IMR-90 (cell line): ENCODE measurements around the gene ACSS2. TPM values are rescaled to one million over a fixed set of nuclear protein-coding genes. Genes with fewer than 3 reads are reported as not detected.

ENCODE experiments used
- ATAC-seq: fragments of 200-7000 bp; cut with Tn5 transposase; 2 replicates; pipeline ENCODE4 v1.9.1; 2020; ENCODE audit warnings: low read depth, mild to moderate bottlenecking, moderate library complexity
- BruUV-seq: library from RNA; stranded (reverse); fragments of 400-500 nt; replicated peaks from 2 replicates; lab custom pipeline; 2021; lab: Mats Ljungman, UMichigan
- CTCF ChIA-PET: fragments of 300-600 bp; formaldehyde crosslinking; extraction: SDS; loops from one replicate; lab custom pipeline; 2021; ENCODE audit warnings: antibody characterized with exemption; lab: Yijun Ruan, JAX
- POLR2A ChIA-PET: fragments of 300-600 bp; sonication (Branson Sonifier 250); formaldehyde crosslinking; loops from one replicate; lab custom pipeline; 2022; ENCODE audit warnings: antibody characterized with exemption; ENCODE audit not compliant: unreplicated experiment; lab: Charles Lee
- DNase-seq: peaks from one replicate; pipeline ENCODE4 v3.0.0; 2013
- H2AFZ ChIP-seq: replicated peaks from 2 replicates; pipeline ENCODE3; 2013; ENCODE audit warnings: low read length, mild to moderate bottlenecking; ENCODE audit not compliant: poor library complexity
- H2AK5ac ChIP-seq: 2 replicates; pipeline ENCODE4 v1.6.1; 2013; ENCODE audit warnings: low read depth, low read length, inconsistent platforms
- H2AK9ac ChIP-seq: replicated peaks from 2 replicates; pipeline ENCODE3; 2013; ENCODE audit warnings: mild to moderate bottlenecking, low read depth, low read length, moderate library complexity; ENCODE audit not compliant: poor library complexity
- H2BK120ac ChIP-seq: 2 replicates; pipeline ENCODE4 v1.6.1; 2013; ENCODE audit warnings: low read depth, low read length, inconsistent platforms
- H2BK15ac ChIP-seq: 3 replicates; pipeline ENCODE4 v1.6.1; 2013; ENCODE audit warnings: low read depth, low read length, inconsistent platforms
- H2BK20ac ChIP-seq: 2 replicates; pipeline ENCODE4 v1.6.1; 2013; ENCODE audit warnings: low read depth, mild to moderate bottlenecking, inconsistent platforms, low read length, moderate library complexity
- H2BK5ac ChIP-seq: 2 replicates; pipeline ENCODE4 v1.6.1; 2013; ENCODE audit warnings: mild to moderate bottlenecking, low read depth, low read length, inconsistent platforms; ENCODE audit not compliant: poor library complexity, severe bottlenecking
- H3K14ac ChIP-seq: replicated peaks from 2 replicates; pipeline ENCODE4 v1.6.1; 2013; ENCODE audit warnings: low read depth, low read length, inconsistent platforms
- H3K18ac ChIP-seq: 2 replicates; pipeline ENCODE4 v1.6.1; 2013; ENCODE audit warnings: low read depth, low read length, control low read depth
- H3K23ac ChIP-seq: 2 replicates; pipeline ENCODE4 v1.6.1; 2013; ENCODE audit warnings: low read depth, low read length, inconsistent platforms
- H3K27ac ChIP-seq: 2 replicates; pipeline ENCODE4 v1.5.1; 2013; ENCODE audit warnings: mild to moderate bottlenecking, control low read depth, low read length; ENCODE audit not compliant: insufficient read depth
- H3K27me3 ChIP-seq: 2 replicates; pipeline ENCODE4 v1.6.1; 2013; ENCODE audit warnings: low read length; ENCODE audit not compliant: control insufficient read depth, insufficient read depth
- H3K36me3 ChIP-seq: 2 replicates; pipeline ENCODE4 v1.6.1; 2013; ENCODE audit warnings: low read length, mixed read lengths; ENCODE audit not compliant: control insufficient read depth, insufficient read depth
- H3K4ac ChIP-seq: 2 replicates; pipeline ENCODE4 v1.6.1; 2013; ENCODE audit warnings: low read depth, low read length, inconsistent platforms
- H3K4me1 ChIP-seq: 2 replicates; pipeline ENCODE4 v1.6.1; 2013; ENCODE audit warnings: low read length, mixed read lengths; ENCODE audit not compliant: control insufficient read depth, insufficient read depth
- H3K4me2 ChIP-seq: 2 replicates; pipeline ENCODE4 v1.6.1; 2013; ENCODE audit warnings: low read depth, mild to moderate bottlenecking, control low read depth, low read length, moderate library complexity
- H3K4me3 ChIP-seq: 2 replicates; pipeline ENCODE4 v1.5.1; 2013; ENCODE audit warnings: low read depth, mild to moderate bottlenecking, control low read depth, low read length, moderate library complexity; ENCODE audit not compliant: insufficient read depth
- H3K56ac ChIP-seq: 2 replicates; pipeline ENCODE4 v1.6.1; 2013; ENCODE audit warnings: low read length, inconsistent platforms; ENCODE audit not compliant: insufficient read depth; ENCODE audit errors: extremely low read depth
- H3K79me1 ChIP-seq, 2 experiments: 2 replicates each; pipeline ENCODE4 v1.6.1; 2013; ENCODE audit warnings: low read length in 2 of 2, inconsistent platforms in 1 of 2, low read depth in 1 of 2
- H3K9ac ChIP-seq: 2 replicates; pipeline ENCODE4 v1.6.1; 2013; ENCODE audit warnings: low read depth, low read length, control low read depth
- H3K9me1 ChIP-seq: 2 replicates; pipeline ENCODE4 v1.6.1; 2013; ENCODE audit warnings: low read length, inconsistent platforms; ENCODE audit not compliant: insufficient read depth
- H3K9me3 ChIP-seq: 2 replicates; pipeline ENCODE4 v1.6.1; 2013; ENCODE audit warnings: low read length; ENCODE audit not compliant: control insufficient read depth, insufficient read depth
- H4K20me1 ChIP-seq: 2 replicates; pipeline ENCODE4 v1.6.1; 2013; ENCODE audit warnings: low read length, inconsistent platforms; ENCODE audit not compliant: insufficient read depth
- H4K5ac ChIP-seq: 2 replicates; pipeline ENCODE4 v1.6.1; 2013; ENCODE audit warnings: mild to moderate bottlenecking, low read depth, low read length, control low read depth
- H4K8ac ChIP-seq, 2 experiments: 2 replicates each; pipeline ENCODE4 v1.6.1; 2013; ENCODE audit warnings: low read depth in 2 of 2, low read length in 2 of 2, control low read depth in 1 of 2, inconsistent platforms in 1 of 2
- H4K91ac ChIP-seq: 2 replicates; pipeline ENCODE4 v1.6.1; 2013; ENCODE audit warnings: low read depth, low read length, inconsistent platforms; ENCODE audit not compliant: insufficient read depth
- BHLHE40 ChIP-seq: fragments of 150-350 bp; IDR thresholded peaks from 2 replicates; pipeline ENCODE4 v1.6.1; 2016; ENCODE audit warnings: mild to moderate bottlenecking, low read depth, low read length
- CEBPB ChIP-seq: IDR thresholded peaks from 2 replicates; pipeline ENCODE4 v1.6.1; 2012; ENCODE audit warnings: low read depth, low read length, improper control_type of control experiment
- CHD1 ChIP-seq: IDR thresholded peaks from 2 replicates; pipeline ENCODE4 v1.6.1; 2012; ENCODE audit warnings: low read depth, low read length, improper control_type of control experiment
- ELK1 ChIP-seq: fragments of 150-350 bp; IDR thresholded peaks from 2 replicates; pipeline ENCODE4 v1.6.1; 2016; ENCODE audit warnings: low read depth, mild to moderate bottlenecking, low read length, moderate library complexity, borderline replicate concordance
- FOS ChIP-seq: fragments of 150-350 bp; IDR thresholded peaks from 2 replicates; pipeline ENCODE4 v1.6.1; 2016; ENCODE audit warnings: low read depth, low read length
- MAZ ChIP-seq: IDR thresholded peaks from 2 replicates; pipeline ENCODE4 v1.6.1; 2012; ENCODE audit warnings: low read depth, mild to moderate bottlenecking, low read length, improper control_type of control experiment, moderate library complexity, borderline replicate concordance
- MXI1 ChIP-seq: IDR thresholded peaks from 2 replicates; pipeline ENCODE4 v1.6.1; 2012; ENCODE audit warnings: low read depth, mild to moderate bottlenecking, low read length, moderate library complexity, borderline replicate concordance
- NFE2L2 ChIP-seq: fragments of 150-350 bp; IDR thresholded peaks from 2 replicates; pipeline ENCODE4 v1.6.1; 2016; ENCODE audit warnings: low read depth, mild to moderate bottlenecking, low read length
- RAD21 ChIP-seq: IDR thresholded peaks from 2 replicates; pipeline ENCODE4 v1.6.1; 2012; ENCODE audit warnings: low read length, improper control_type of control experiment
- SMC3 ChIP-seq: fragments of 150-350 bp; IDR thresholded peaks from 2 replicates; pipeline ENCODE4 v1.6.1; 2016; ENCODE audit warnings: low read depth, mild to moderate bottlenecking, antibody characterized with exemption, low read length, moderate library complexity
- USF2 ChIP-seq: fragments of 150-350 bp; IDR thresholded peaks from 2 replicates; pipeline ENCODE4 v1.6.1; 2017; ENCODE audit warnings: mild to moderate bottlenecking, antibody characterized with exemption, low read length, low read depth
- WGBS, 2 experiments: methylation state at CpG; one replicate each; pipeline versions ENCODE4 v1.1.5 to v1.1.7; 2013; ENCODE audit warnings: missing lambda C conversion rate in 2 of 2; ENCODE audit not compliant: insufficient read length in 1 of 2; ENCODE audit errors: extremely low coverage in 2 of 2; 5-methylcytosine and 5-hydroxymethylcytosine counted together
- dilution Hi-C: fragments of 300-500 bp; cut with HindIII; formaldehyde crosslinking; loops from one replicate; pipeline ENCODE4 v1.14.3; 2018; ENCODE audit warnings: low sequenced_read_pairs; ENCODE audit not compliant: unreplicated experiment
- in situ Hi-C: fragments of 300-500 bp; cut with MboI; formaldehyde crosslinking; loops from 3 replicates; pipeline ENCODE4 v1.14.3; 2019; ENCODE audit warnings: low sequenced_read_pairs, inconsistent platforms, mixed read lengths
- intact Hi-C: fragments of 100-400 bp; cut with micrococcal nuclease; formaldehyde crosslinking; loops from 2 replicates; pipeline ENCODE4 v1.10.0; 2022
- polyA plus RNA-seq, 3 experiments: library from polyadenylated mRNA; depleted of rRNA; stranded (reverse); fragments of >200 nt; gene quantifications; 2 replicates each; pipeline ENCODE4 v1.2.3, GENCODE V29; 2012; ENCODE audit warnings: low replicate concordance in 1 of 3
- total RNA-seq: library from RNA; depleted of rRNA; stranded (reverse); fragments of >200 nt; gene quantifications from 2 replicates; pipeline ENCODE4 v1.2.3, GENCODE V29; 2012

Gene ACSS2
- total and polyA plus RNA-seq, 2 of the 4 experiments (the other 2 are of a cell fraction) = 26.9 to 46.4 TPM

GRCh38 chr20:34848597-34848996, 27.8 kb upstream of the ACSS2 start:
- no peak overlapping the region for H4K5ac ChIP-seq
- no peaks in the 10 kb centered on the region for H3K9me3 ChIP-seq
- in situ Hi-C loops = loop anchor here (25.0 kb wide), 1 partner anchor 589 kb away; the partner anchor contains the start of gene GDF5
- no peak overlapping the region for H2BK120ac ChIP-seq
- no peak overlapping the region for H2BK5ac ChIP-seq
- H2AK9ac ChIP-seq = no peak overlapping the region
- no peak overlapping the region for H3K4me2 ChIP-seq
- ATAC-seq (no peak), DNase-seq (no peak)
- dilution Hi-C loops = no loop called here
- no peak overlapping the region for H2AFZ ChIP-seq
- ChIA-PET CTCF (no interaction called here), POLR2A (no interaction called here)
- no peak overlapping the region for H3K14ac ChIP-seq
- H3K27ac ChIP-seq = no peak overlapping the region
- H3K4me3 ChIP-seq = no peak overlapping the region
- TF ChIP-seq FOS = no peak
- TF ChIP-seq NFE2L2 = no peak
- no peak for TF ChIP-seq CEBPB
- no peak for TF ChIP-seq ELK1
- TF ChIP-seq USF2 = no peak
- TF ChIP-seq MXI1 = no peak
- TF ChIP-seq CHD1 = no peak
- no peak for TF ChIP-seq BHLHE40
- no peak for TF ChIP-seq SMC3
- TF ChIP-seq RAD21 = no peak
- no peak for TF ChIP-seq MAZ
- H3K79me1 ChIP-seq = no peaks in the 10 kb centered on the region
- intact Hi-C loops = no loop called here
- no peaks in the 10 kb centered on the region for H3K27me3 ChIP-seq
- H3K18ac ChIP-seq = no peak overlapping the region
- no TSS peak for BruUV-seq
- H3K4ac ChIP-seq = no peak overlapping the region
- no peak overlapping the region for H2BK20ac ChIP-seq
- WGBS, 2 experiments = 96% methylated on average over 4 of the region's 5 CpGs; no CpG with 5 or more reads in 1 of the 2 experiments
- H2BK15ac ChIP-seq = no peak overlapping the region
- no peak overlapping the region for H4K8ac ChIP-seq
- H4K20me1 ChIP-seq = no peaks in the 10 kb centered on the region
- no peak overlapping the region for H2AK5ac ChIP-seq
- H3K4me1 ChIP-seq = no peaks in the 10 kb centered on the region
- H3K36me3 ChIP-seq = peaks cover 36% of the 10 kb centered on the region
- no peak overlapping the region for H3K9ac ChIP-seq
- no peaks in the 10 kb centered on the region for H3K9me1 ChIP-seq
- no peak overlapping the region for H4K91ac ChIP-seq
- H3K23ac ChIP-seq = no peak overlapping the region
- no peak overlapping the region for H3K56ac ChIP-seq
